ENCODE data around the gene UBALD1.

The UBALD1 gene

DNA sequence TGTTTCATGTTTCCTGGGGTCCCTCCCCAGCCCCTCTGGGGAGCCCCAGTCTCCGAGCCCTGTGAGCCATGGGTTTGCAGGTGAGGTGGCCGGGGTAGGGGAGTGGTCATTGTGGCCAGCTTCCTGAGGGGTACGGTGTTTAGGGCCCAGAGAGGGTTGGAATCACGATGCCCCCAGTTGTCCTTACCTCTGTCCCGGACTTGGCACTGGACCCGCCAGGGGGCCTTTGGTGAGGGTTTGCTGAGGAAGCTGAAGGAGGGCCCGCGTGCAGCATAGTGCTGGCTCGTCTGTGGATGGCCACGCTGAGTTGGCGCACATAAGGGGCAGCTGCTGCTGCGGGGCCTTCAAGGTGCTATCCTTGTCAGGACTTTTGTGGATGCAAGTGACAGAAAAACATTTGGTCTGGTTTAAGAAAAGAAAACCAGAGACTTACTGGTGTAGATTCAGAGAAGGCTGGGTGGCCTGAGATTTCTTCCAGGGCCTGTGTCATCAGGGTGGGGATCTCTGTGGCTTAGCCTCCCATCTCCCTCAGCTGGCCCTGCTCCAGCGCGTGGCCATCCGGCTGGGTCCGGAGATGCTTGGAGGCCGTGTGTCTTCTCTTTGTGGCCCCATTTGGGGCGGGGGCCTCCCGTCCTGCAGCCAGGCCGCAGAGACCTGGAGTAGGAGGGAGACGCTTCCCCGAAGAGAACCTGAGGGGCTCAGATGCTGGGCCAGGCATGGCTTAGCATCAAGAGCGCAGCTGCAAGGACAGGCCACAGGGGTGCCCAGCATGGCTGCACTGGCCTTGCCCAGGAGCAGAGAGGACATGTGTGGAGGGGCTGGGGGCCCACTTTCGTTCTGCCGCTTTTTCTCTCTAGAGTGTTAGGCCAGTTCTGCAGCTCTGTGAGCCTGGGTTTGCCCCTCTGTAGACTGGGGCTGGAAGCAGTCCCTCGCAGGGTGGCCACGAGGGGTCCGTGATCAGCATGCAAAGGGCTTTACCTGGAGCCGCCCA is 45.0 kb upstream of the UBALD1 start:
- H3K36me3 ChIP-seq, result peaks cover 36% of the 10 kb centered on the region

DNA sequence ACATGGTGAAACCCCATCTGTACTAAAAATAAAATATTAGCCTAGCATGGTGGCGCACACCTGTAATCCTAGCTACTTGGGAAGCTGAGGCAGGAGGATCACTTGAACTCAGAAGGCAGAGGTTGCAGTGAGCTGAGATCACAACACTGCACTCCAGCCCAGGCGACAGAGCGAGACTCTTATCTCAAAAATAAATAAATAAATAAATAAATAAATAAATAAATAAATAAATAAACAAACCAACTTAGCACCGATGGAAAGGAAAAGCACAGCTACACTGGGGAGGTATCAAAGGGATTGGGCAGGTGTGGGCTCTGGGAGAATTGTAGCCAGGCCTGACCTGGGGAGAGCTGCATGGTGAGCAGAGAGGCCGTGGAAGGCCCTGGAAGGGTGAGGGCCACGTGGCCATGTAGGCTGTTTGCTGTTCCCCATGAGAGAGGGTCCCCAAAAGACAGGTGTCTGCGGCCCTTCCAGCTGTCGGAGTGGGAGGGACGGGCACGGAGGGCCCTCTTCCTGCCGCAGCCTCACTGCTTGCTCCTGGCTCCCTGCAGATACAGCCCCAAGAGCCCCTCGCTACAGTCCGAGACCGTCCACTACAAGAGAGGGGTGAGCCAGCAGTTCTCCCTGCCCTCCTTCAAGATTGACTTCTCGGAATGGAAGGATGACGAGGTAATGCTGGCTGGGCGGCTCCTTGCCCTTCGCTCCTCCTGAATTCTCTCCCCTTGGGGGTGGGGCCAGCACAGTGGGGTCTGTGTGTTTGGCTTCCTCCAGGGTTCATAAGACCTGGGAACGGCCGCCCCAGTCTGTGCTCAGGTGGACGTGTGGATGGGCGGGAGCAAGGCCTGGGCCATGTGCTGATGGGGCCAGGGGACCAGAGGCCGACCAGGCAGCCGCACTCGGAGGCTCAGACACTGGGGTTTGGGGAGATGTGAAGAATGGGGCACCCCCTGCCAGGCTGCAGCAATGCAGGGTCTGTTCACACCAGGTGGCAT is 42.3 kb upstream of the UBALD1 start:
- Histone ChIP-seq H3K27ac (no peak overlapping the region), H3K27me3 (ENCODE audit: insufficient read depth, low read depth, severe bottlenecking) (no peaks in the 10 kb centered on the region), H3K9me3 (ENCODE audit: severe bottlenecking) (no peaks in the 10 kb centered on the region), H3K36me3 (peaks cover 55% of the 10 kb centered on the region), H3K4me3 (ENCODE audit: low read depth, low read length) (no peak overlapping the region)
- no peak for DNase-seq
- TF ChIP-seq, protein P1, sequence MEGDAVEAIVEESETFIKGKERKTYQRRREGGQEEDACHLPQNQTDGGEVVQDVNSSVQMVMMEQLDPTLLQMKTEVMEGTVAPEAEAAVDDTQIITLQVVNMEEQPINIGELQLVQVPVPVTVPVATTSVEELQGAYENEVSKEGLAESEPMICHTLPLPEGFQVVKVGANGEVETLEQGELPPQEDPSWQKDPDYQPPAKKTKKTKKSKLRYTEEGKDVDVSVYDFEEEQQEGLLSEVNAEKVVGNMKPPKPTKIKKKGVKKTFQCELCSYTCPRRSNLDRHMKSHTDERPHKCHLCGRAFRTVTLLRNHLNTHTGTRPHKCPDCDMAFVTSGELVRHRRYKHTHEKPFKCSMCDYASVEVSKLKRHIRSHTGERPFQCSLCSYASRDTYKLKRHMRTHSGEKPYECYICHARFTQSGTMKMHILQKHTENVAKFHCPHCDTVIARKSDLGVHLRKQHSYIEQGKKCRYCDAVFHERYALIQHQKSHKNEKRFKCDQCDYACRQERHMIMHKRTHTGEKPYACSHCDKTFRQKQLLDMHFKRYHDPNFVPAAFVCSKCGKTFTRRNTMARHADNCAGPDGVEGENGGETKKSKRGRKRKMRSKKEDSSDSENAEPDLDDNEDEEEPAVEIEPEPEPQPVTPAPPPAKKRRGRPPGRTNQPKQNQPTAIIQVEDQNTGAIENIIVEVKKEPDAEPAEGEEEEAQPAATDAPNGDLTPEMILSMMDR (IDR thresholded peaks at IDR 0.05; ENCODE audit: low read depth, low read length), result no peak

More for the DNA sequence above, 45.0 kb upstream of the UBALD1 start:
- H3K4me3 ChIP-seq (ENCODE audit: low read depth, low read length), result no peak overlapping the region
- no peaks in the 10 kb centered on the region for H3K9me3 ChIP-seq (ENCODE audit: severe bottlenecking)
- H3K27ac ChIP-seq, result no peak overlapping the region
- H3K27me3 ChIP-seq (ENCODE audit: insufficient read depth, low read depth, severe bottlenecking), result no peaks in the 10 kb centered on the region
- no peak for DNase-seq
- TF ChIP-seq, protein P1 (IDR thresholded peaks at IDR 0.05; ENCODE audit: low read depth, low read length), result no peak

DNA sequence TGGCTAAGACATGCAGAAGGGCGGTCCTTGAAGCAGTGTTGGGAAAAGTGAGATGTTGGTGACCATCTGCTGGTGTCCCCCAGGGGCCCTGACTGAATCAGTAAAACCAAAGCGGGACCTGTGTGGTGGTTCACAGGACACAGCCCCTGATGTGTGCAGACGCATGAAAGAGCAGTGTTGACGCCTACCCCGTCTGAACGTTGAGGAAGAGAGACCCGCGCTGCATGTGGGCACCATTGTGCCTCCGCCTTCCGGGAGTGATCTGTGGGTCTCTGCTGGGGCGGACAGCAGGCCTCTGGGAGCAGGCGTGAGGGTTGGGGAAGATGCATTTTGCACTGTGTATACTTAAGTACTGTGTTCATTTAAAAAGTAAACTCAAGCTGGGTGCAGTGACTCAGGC is 41.5 kb upstream of the UBALD1 start:
- Histone ChIP-seq H3K9me3 (ENCODE audit: severe bottlenecking) (no peaks in the 10 kb centered on the region), H3K4me3 (ENCODE audit: low read depth, low read length) (no peak overlapping the region), H3K36me3 (peaks cover 60% of the 10 kb centered on the region), H3K27me3 (ENCODE audit: insufficient read depth, low read depth, severe bottlenecking) (no peaks in the 10 kb centered on the region), H3K27ac (no peak overlapping the region)
- no peak for DNase-seq
- TF ChIP-seq, protein P1 (IDR thresholded peaks at IDR 0.05; ENCODE audit: low read depth, low read length), result no peak

DNA sequence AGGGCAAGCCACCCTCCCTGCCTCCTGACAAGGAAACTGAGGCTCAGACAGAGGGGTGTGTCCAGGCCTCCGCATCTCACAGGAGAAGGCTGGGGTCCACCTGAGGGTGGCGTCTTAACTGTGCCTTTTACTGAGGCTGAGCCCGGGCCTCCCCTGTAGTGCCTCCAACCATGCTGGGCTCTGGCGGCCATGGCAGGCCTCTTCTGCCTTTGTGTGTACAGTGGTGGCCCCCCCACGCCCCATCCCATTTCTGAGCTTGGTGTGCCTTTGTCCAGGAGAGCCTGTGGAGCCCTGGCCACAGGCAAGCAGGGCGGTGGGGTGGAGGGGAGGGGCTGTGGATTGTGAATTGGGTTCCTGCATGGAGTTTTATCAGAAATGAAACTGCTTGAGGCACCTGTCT is 41.1 kb upstream of the UBALD1 start:
- Histone ChIP-seq H3K27ac (no peak overlapping the region), H3K9me3 (ENCODE audit: severe bottlenecking) (no peaks in the 10 kb centered on the region), H3K4me3 (ENCODE audit: low read depth, low read length) (no peak overlapping the region), H3K36me3 (peaks cover 64% of the 10 kb centered on the region), H3K27me3 (ENCODE audit: insufficient read depth, low read depth, severe bottlenecking) (no peaks in the 10 kb centered on the region)
- TF ChIP-seq, protein P1 (IDR thresholded peaks at IDR 0.05; ENCODE audit: low read depth, low read length), result no peak
- DNase-seq, result no peak

DNA sequence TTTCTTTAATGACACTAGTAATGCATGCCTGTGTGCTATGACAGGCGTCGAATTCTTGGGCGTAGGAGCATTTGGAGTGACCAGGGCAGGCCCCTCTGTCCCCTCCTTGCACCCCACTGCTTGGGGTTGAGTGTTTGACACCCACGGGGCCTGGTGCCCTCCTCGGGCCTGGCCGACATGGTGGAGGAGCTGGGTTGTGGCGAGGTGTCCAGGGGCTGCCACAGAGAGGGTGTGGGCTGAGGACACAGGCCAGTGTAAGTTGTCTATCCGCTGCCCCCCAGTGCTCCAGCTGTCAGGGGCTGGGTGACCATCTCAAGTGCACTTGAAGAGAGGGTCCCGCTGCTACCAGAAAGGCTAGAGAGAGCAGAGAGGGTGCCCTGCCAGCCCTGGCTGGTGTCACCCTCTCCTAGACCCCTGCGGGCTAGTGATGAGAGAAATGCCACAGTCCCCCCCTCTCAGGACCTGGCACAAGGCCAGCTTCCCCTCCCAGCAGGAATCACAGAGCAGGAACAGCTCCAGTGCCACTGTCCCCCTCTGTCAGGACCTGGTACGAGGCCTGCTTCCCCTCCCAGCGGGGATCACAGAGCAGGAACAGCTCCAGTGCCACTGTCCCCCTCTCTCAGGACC is 40.4 kb upstream of the UBALD1 start:
- TF ChIP-seq, protein P1 (IDR thresholded peaks at IDR 0.05; ENCODE audit: low read depth, low read length), result no peak
- Histone ChIP-seq H3K36me3 (peaks cover 69% of the 10 kb centered on the region), H3K4me3 (ENCODE audit: low read depth, low read length) (no peak overlapping the region), H3K9me3 (ENCODE audit: severe bottlenecking) (no peaks in the 10 kb centered on the region), H3K27ac (no peak overlapping the region), H3K27me3 (ENCODE audit: insufficient read depth, low read depth, severe bottlenecking) (no peaks in the 10 kb centered on the region)
- no peak for DNase-seq
